ENCODE data around the gene IFNAR1.
A peak's percentile ranks its signal among the peaks of the same experiment; 100 is the strongest.

IFNAR1 gene

GRCh38 chr21:33373451-33373850 lies 48.7 kb downstream of the IFNAR1 start:
- TF ChIP-seq, protein P1, sequence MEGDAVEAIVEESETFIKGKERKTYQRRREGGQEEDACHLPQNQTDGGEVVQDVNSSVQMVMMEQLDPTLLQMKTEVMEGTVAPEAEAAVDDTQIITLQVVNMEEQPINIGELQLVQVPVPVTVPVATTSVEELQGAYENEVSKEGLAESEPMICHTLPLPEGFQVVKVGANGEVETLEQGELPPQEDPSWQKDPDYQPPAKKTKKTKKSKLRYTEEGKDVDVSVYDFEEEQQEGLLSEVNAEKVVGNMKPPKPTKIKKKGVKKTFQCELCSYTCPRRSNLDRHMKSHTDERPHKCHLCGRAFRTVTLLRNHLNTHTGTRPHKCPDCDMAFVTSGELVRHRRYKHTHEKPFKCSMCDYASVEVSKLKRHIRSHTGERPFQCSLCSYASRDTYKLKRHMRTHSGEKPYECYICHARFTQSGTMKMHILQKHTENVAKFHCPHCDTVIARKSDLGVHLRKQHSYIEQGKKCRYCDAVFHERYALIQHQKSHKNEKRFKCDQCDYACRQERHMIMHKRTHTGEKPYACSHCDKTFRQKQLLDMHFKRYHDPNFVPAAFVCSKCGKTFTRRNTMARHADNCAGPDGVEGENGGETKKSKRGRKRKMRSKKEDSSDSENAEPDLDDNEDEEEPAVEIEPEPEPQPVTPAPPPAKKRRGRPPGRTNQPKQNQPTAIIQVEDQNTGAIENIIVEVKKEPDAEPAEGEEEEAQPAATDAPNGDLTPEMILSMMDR (IDR thresholded peaks at IDR 0.05), result no peak
- Histone ChIP-seq H3K36me3 (no peaks in the 10 kb centered on the region), H3K4me3 (ENCODE audit: low read depth in 1 of 2, low read length in 1 of 2) (no peak overlapping the region), H3K4me1 (ENCODE audit: control insufficient read depth in 1 of 2, insufficient read depth in 1 of 2, low read depth in 1 of 2, low read length in 1 of 2) (peaks cover 45 to 49% of the 10 kb centered on the region in 2 experiments), H3K27ac (peak overlapping the region; percentile 87), H3K9me3 (no peaks in the 10 kb centered on the region), H3K27me3 (no peaks in the 10 kb centered on the region)

DNA sequence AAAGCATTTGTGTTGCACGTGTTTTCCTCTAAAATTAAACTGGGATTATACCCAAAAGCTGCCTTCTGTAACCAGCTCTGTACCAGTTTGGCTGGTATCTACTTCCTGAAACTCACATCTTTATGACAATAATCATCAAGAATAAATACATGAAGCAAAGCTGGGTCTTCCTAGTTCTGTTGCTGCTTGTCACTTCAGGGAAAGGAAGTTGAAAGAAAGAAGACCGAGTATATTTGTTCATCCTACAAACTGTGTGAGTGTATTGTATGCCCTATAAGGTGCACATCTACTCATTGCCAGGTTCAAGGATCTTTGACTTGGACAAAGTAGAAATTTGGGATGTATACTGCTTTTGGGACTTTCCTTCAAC lies 49.3 kb downstream of the IFNAR1 start:
- TF ChIP-seq, protein P1 (IDR thresholded peaks at IDR 0.05), result no peak
- Histone ChIP-seq H3K4me1 (ENCODE audit: control insufficient read depth in 1 of 2, insufficient read depth in 1 of 2, low read depth in 1 of 2, low read length in 1 of 2) (peaks cover 48 to 50% of the 10 kb centered on the region in 2 experiments), H3K27me3 (no peaks in the 10 kb centered on the region), H3K4me3 (ENCODE audit: low read depth in 1 of 2, low read length in 1 of 2) (peak overlapping the region in 1 of 2 experiments; percentile 5), H3K9me3 (no peaks in the 10 kb centered on the region), H3K36me3 (no peaks in the 10 kb centered on the region), H3K27ac (peak overlapping the region; percentile 87)

- Histone ChIP-seq H3K9me3 (no peaks in the 10 kb centered on the region), H3K4me1 (ENCODE audit: control insufficient read depth in 1 of 2, insufficient read depth in 1 of 2, low read depth in 1 of 2, low read length in 1 of 2) (peaks cover 53 to 55% of the 10 kb centered on the region in 2 experiments), H3K27ac (peak overlapping the region; percentile 87), H3K36me3 (no peaks in the 10 kb centered on the region), H3K27me3 (no peaks in the 10 kb centered on the region), H3K4me3 (ENCODE audit: low read depth in 1 of 2, low read length in 1 of 2) (peak overlapping the region; percentile 5 to 16)
- TF ChIP-seq, protein P1 (IDR thresholded peaks at IDR 0.05), result peak; percentile 63
Measured at GRCh38 chr21:33374450-33375096, 49.8 kb downstream of the IFNAR1 start.

DNA sequence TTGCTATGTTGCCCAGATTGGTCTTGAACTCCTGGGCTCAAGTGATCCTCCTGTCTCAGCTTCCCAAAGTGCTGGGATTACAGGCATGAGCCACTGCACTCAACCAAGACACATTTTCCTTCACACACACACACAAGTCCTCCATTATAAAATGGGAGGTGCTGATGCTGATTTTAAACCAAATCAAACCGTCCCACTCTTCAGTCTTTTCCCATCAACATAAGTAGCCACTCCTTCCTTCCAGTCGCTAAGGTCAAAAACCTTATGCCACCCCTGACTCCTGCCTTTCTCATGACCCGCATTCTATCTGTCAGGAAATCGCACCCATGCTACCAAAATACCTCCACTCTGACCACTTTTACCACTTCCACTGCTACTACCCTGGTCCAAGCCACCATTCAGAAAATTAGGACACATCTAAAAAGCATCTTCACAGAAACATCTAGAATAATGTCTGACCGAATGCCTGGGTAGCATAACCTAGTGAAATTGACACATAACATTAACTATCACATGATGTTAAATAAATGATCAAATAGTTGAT lies 50.4 kb downstream of the IFNAR1 start:
- H3K4me3 ChIP-seq (ENCODE audit: low read depth in 1 of 2, low read length in 1 of 2), result peak overlapping the region in 1 of 2 experiments; percentile 16

DNA sequence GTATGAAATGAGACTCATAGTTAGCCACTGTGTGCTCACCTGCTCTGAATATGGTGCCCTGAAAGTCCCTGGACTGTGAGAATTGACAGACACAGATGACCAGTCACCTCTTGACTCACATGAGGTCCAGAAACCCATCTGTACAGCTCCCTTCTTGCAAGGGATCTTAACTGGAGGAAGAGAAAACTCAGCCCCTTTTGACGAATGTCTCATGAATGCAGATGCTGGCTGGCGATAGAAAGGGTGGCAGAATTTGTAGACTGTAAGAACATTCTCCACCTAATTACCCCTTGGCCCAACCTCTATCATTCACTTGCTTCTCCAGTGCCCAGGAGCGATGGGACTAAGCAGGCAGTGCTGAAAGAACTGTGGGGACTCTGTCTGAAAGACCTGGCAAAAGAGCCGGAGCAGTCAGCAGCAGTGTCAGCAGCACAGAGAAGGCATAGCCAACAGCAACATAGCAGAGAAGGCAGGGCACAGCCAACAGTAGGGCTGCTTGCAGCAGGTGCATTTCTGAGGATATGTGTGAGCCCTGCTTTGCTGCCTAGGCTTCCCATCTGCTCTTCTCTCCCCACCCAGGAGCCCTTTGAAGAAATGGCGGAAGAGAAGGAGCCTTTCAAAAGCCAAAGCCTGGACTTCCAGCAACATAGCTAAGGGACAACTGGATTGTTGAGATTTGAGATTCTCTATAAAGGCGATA lies 52.6 kb downstream of the IFNAR1 start:
- Histone ChIP-seq H3K36me3 (no peaks in the 10 kb centered on the region), H3K4me3 (ENCODE audit: low read depth in 1 of 2, low read length in 1 of 2) (no peak overlapping the region), H3K9me3 (no peaks in the 10 kb centered on the region), H3K4me1 (ENCODE audit: control insufficient read depth in 1 of 2, insufficient read depth in 1 of 2, low read depth in 1 of 2, low read length in 1 of 2) (peaks cover 81 to 83% of the 10 kb centered on the region in 2 experiments), H3K27me3 (no peaks in the 10 kb centered on the region), H3K27ac (peak overlapping the region; percentile 98)
- TF ChIP-seq, protein P1 (IDR thresholded peaks at IDR 0.05), result no peak

More for the DNA sequence above, 50.4 kb downstream of the IFNAR1 start:
- TF ChIP-seq, protein P1 (IDR thresholded peaks at IDR 0.05), result no peak
- H3K27me3 ChIP-seq, result no peaks in the 10 kb centered on the region
- H3K27ac ChIP-seq, result peak overlapping the region; percentile 87
- H3K36me3 ChIP-seq, result no peaks in the 10 kb centered on the region
- H3K9me3 ChIP-seq, result no peaks in the 10 kb centered on the region
- H3K4me1 ChIP-seq (ENCODE audit: control insufficient read depth in 1 of 2, insufficient read depth in 1 of 2, low read depth in 1 of 2, low read length in 1 of 2), result peaks cover 59 to 61% of the 10 kb centered on the region in 2 experiments

All from neutrophil (primary cell).